ENCODE results near the gene HOXC9.

Gene HOXC9

DNA sequence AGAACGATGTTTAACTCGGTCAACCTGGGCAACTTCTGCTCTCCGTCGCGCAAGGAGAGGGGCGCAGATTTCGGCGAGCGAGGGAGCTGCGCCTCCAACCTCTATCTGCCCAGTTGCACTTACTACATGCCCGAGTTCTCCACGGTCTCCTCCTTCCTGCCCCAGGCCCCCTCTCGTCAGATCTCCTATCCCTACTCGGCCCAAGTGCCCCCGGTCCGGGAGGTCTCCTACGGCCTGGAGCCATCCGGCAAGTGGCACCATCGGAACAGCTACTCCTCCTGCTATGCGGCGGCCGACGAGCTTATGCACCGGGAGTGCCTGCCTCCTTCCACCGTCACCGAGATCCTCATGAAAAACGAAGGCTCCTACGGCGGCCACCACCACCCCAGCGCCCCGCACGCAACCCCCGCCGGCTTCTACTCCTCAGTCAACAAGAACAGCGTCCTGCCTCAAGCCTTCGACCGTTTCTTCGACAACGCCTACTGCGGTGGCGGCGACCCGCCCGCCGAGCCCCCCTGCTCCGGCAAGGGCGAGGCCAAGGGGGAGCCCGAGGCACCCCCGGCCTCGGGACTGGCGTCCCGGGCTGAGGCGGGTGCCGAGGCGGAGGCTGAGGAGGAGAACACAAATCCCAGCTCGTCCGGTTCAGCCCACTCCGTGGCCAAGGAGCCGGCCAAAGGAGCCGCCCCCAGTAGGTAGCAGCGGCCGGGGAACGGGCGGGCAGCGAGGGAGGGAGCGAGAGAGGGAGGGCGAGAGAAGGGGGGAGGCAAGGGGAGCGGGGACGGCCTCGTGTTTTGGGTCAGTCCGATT, 26.5 kb upstream of the HOXC9 start:
- FAIRE-seq (no peak), DNase-seq (ENCODE audit: insufficient read length, low spot score) (no peak)
- TF ChIP-seq CTCF (IDR thresholded peaks at IDR 0.05; ENCODE audit: insufficient read depth, missing control alignments), result no peak

- no peak for TF ChIP-seq CTCF (IDR thresholded peaks at IDR 0.05; ENCODE audit: insufficient read depth, missing control alignments)
- DNase-seq (ENCODE audit: insufficient read length, low spot score) (no peak), FAIRE-seq (no peak)
These were observed 25.6 kb upstream of the HOXC9 start, which contains the start of gene HOTAIR for GRCh38 chr12:53974084-53975063. HOTAIR (minus strand) TSS chr12:53974954.

DNA sequence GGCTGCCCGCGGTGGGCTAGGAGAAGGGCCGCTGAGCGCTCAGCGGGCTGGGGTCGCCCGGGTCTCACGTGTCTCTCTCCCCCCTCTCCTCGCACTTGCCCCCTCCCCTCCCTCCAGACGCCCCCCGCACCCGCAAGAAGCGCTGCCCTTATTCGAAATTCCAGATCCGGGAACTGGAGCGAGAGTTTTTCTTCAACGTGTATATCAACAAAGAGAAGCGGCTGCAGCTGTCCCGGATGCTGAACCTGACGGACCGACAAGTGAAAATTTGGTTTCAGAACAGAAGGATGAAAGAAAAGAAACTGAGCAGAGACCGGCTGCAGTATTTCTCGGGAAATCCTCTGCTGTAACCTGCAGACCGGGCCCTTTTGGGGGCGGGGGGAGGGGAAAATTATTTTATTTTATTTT, 24.9 kb upstream of the HOXC9 start:
- no peak for TF ChIP-seq CTCF (IDR thresholded peaks at IDR 0.05; ENCODE audit: insufficient read depth, missing control alignments)
- FAIRE-seq (no peak), DNase-seq (ENCODE audit: insufficient read length, low spot score) (no peak)

GRCh38 chr12:53975479-53976152, 24.3 kb upstream of the HOXC9 start:
- no peak for TF ChIP-seq CTCF (IDR thresholded peaks at IDR 0.05; ENCODE audit: insufficient read depth, missing control alignments)
- DNase-seq (ENCODE audit: insufficient read length, low spot score) (no peak), FAIRE-seq (no peak)

DNA sequence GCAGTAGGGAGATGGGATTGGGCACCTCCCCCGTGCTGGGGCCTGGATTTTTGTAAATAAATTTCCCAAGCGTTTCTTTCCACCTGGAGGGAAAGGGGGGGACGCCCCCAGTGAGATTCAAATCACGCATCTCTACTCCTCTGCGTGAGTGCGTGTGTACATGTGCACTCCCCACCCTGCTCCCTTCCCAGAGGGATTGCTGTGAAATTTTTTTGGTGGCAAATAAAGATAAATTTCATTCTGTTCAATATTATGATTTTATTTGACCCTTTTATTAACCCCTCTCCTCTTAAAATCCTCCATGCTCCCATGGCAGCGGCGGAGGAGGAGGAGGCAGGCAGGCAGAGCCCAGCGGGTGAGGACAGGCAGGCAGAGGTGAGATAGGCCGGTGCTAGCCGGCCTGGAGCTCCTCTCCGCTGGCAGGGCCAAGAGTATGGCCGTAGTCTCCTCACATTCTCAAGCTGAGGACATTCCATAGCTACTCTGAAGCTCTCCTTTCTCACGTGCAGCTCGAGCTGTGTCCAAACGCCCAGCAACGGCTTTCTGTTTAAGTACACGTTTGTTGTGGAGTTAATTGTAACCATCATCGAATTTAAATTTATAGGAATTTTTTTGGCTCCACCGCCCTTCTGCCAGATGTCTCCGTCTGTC, 23.7 kb upstream of the HOXC9 start:
- FAIRE-seq (no peak), DNase-seq (ENCODE audit: insufficient read length, low spot score) (no peak)
- TF ChIP-seq CTCF (IDR thresholded peaks at IDR 0.05; ENCODE audit: insufficient read depth, missing control alignments), result no peak

DNA sequence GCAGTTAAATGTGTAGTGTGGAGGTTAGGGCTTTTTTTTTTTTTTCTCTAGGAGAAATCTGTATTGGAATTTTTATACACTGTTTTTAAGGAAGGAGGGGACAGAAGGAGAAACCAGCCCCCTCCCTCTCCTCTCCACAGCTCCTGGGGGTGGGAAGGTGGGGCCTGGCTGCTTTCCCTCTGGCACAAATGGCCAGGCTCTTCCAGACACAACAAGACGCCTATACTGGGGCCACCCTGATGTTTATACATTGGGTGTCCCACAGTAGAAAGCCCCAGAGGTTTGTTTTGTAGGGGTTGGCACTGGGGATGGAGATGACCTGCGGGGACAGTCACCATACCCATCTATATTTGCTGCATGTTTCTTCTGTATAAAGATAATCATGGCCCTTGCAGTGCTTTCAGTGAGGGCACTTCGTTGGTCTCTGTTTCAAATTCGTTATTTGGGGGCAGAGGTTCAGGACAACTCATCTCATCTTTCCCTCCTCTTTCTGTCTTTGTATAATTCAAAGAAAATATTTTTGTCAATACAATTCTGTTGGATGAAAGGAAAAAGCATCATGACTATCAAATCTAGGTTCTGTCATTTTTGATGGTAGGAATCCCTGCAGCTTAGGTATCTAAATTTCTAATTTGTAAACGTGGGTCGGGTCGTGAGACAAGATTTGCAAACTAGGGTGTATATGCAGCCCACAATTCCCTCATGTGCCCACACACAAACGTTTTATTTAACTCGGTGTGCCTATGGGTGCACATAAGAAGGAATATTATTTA, 23.0 kb upstream of the HOXC9 start:
- TF ChIP-seq CTCF (IDR thresholded peaks at IDR 0.05; ENCODE audit: insufficient read depth, missing control alignments), result no peak
- DNase-seq (ENCODE audit: insufficient read length, low spot score) (no peak), FAIRE-seq (no peak)

Data from D721Med (cell line).